Caco-2 (cell line): ENCODE data around the gene POLR3H. TPM values are rescaled to one million over a fixed set of nuclear protein-coding genes. Genes with fewer than 3 reads are reported as not detected.

ENCODE experiments used
- BruUV-seq: library from RNA; stranded (reverse); fragments of 400-500 nt; replicated peaks from 2 replicates; lab custom pipeline; 2021; lab: Mats Ljungman, UMichigan
- CTCF ChIA-PET: fragments of 300-600 bp; sonication (Branson Sonifier 250); formaldehyde crosslinking; loops from one replicate; lab custom pipeline; 2022; ENCODE audit warnings: antibody characterized with exemption; lab: Charles Lee
- POLR2A ChIA-PET: fragments of 300-600 bp; sonication (Branson Sonifier 250); formaldehyde crosslinking; loops from one replicate; lab custom pipeline; 2022; ENCODE audit warnings: antibody characterized with exemption; lab: Charles Lee
- DNase-seq, 2 experiments: peaks; one replicate each; pipeline versions ENCODE4 v3.0.0 to v3.0.0-alpha.2; 2020 to 2022
- H3K27me3 ChIP-seq: replicated peaks from 2 replicates; pipeline ENCODE4 v1.6.0; 2011; ENCODE audit warnings: low read length; ENCODE audit not compliant: control insufficient read depth, insufficient read depth
- H3K36me3 ChIP-seq: 2 replicates; pipeline ENCODE4 v1.5.1; 2011; ENCODE audit warnings: low read length; ENCODE audit not compliant: control insufficient read depth, insufficient read depth
- H3K4me1 ChIP-seq: fragments of 250-450 bp; sonication (Bioruptor Pico); 2 replicates; pipeline ENCODE4 v1.5.1; 2020; ENCODE audit warnings: mild to moderate bottlenecking
- H3K4me3 ChIP-seq: 2 replicates; pipeline ENCODE4 v1.5.1; 2011; ENCODE audit warnings: low read depth, mild to moderate bottlenecking, control low read depth, low read length
- H3K9me3 ChIP-seq: fragments of 250-450 bp; sonication (Bioruptor Pico); 2 replicates; pipeline ENCODE4 v1.5.1; 2020; ENCODE audit warnings: mild to moderate bottlenecking, moderate library complexity
- H3K27ac Mint-ChIP-seq: one replicate; pipeline ENCODE4 v1.8.0; 2022; ENCODE audit warnings: mixed read lengths; ENCODE audit not compliant: unreplicated experiment
- H3K27me3 Mint-ChIP-seq: one replicate; pipeline ENCODE4 v1.8.0; 2022; ENCODE audit warnings: mixed read lengths; ENCODE audit not compliant: insufficient read depth, unreplicated experiment
- H3K36me3 Mint-ChIP-seq: one replicate; pipeline ENCODE4 v1.8.0; 2022; ENCODE audit warnings: mild to moderate bottlenecking, mixed read lengths; ENCODE audit not compliant: insufficient read depth, unreplicated experiment
- H3K4me1 Mint-ChIP-seq: one replicate; pipeline ENCODE4 v1.8.0; 2022; ENCODE audit warnings: low read depth, mixed read lengths; ENCODE audit not compliant: unreplicated experiment
- H3K4me3 Mint-ChIP-seq: one replicate; pipeline ENCODE4 v1.8.0; 2022; ENCODE audit warnings: mild to moderate bottlenecking, moderate library complexity, mixed read lengths; ENCODE audit not compliant: unreplicated experiment
- H3K9me3 Mint-ChIP-seq: one replicate; pipeline ENCODE4 v1.8.0; 2022; ENCODE audit warnings: mixed read lengths; ENCODE audit not compliant: unreplicated experiment
- CTCF ChIP-seq, 2 experiments: fragments of 200-600 bp in 1 of 2; IDR thresholded peaks; 1 replicate in 1 of 2; 2 replicates in 1 of 2; pipeline versions ENCODE4 v1.5.1 to v1.8.0; 2011 to 2022; ENCODE audit warnings: antibody characterized with exemption in 1 of 2, control low read depth in 1 of 2, inconsistent platforms in 1 of 2, low read depth in 1 of 2, low read length in 1 of 2, mild to moderate bottlenecking in 1 of 2, moderate library complexity in 1 of 2; ENCODE audit not compliant: insufficient read depth in 1 of 2, severe bottlenecking in 1 of 2, unreplicated experiment in 1 of 2
- intact Hi-C: fragments of 100-400 bp; cut with micrococcal nuclease; formaldehyde crosslinking; loops from one replicate; pipeline ENCODE4 v1.10.0; 2022; ENCODE audit not compliant: unreplicated experiment
- total RNA-seq: library from RNA; stranded (reverse); gene quantifications from 2 replicates; pipeline ENCODE4 v1.2.3, GENCODE V29; 2022

POLR3H gene
- total RNA-seq, 1 experiment from 2014 or later, result 42.2 TPM

- no peak overlapping the region for H3K27ac Mint-ChIP-seq
- Histone ChIP-seq H3K4me1 (peaks cover 18% of the 10 kb centered on the region), H3K9me3 (no peaks in the 10 kb centered on the region), H3K36me3 (peaks cover 4% of the 10 kb centered on the region), H3K4me3 (no peak overlapping the region), H3K27me3 (no peaks in the 10 kb centered on the region)
- peaks cover 32% of the 10 kb centered on the region for H3K36me3 Mint-ChIP-seq
- no peak overlapping the region for H3K4me3 Mint-ChIP-seq
- intact Hi-C loops, result no loop called here
- H3K4me1 Mint-ChIP-seq, result peaks cover 8% of the 10 kb centered on the region
- no peaks in the 10 kb centered on the region for H3K9me3 Mint-ChIP-seq
- POLR2A ChIA-PET, result interaction anchor here (0.5 to 1.1 kb wide), 3 partner anchors 31 to 54 kb away, joined by 3 to 6 read pairs (median 4); partner anchors contain the start of genes ACO2, PHF5A and TOB2
- CTCF ChIA-PET, result interaction anchor here (1.2 to 1.3 kb wide), 2 partner anchors 32 to 35 kb away, joined by 3 read pairs; partner anchors contain the start of genes ACO2 and PHF5A
- no peaks in the 10 kb centered on the region for H3K27me3 Mint-ChIP-seq
- TF ChIP-seq CTCF (IDR thresholded peaks at IDR 0.05; ENCODE audit: insufficient read depth in 1 of 2, low read depth in 1 of 2, low read length in 1 of 2, severe bottlenecking in 1 of 2, unreplicated experiment in 1 of 2), result no peak
- BruUV-seq, result no TSS peak
- no peak for DNase-seq
Observed at GRCh38 chr22:41500303-41500702, 44.0 kb downstream of the POLR3H start.

GRCh38 chr22:41499624-41500280 is 44.5 kb downstream of the POLR3H start:
- H3K27me3 ChIP-seq, result no peaks in the 10 kb centered on the region
- Mint-ChIP-seq H3K4me1 (peaks cover 8% of the 10 kb centered on the region), H3K27ac (no peak overlapping the region), H3K9me3 (no peaks in the 10 kb centered on the region), H3K36me3 (peaks cover 32% of the 10 kb centered on the region), H3K27me3 (no peaks in the 10 kb centered on the region), H3K4me3 (no peak overlapping the region)
- no peaks in the 10 kb centered on the region for H3K9me3 ChIP-seq
- ChIA-PET POLR2A (interaction anchor here (0.5 to 1.0 kb wide), 2 partner anchors 51 to 53 kb away, joined by 3 to 6 read pairs; partner anchors contain the start of gene TOB2), CTCF (interaction anchor here (0.9 to 1.2 kb wide), 2 partner anchors 31 to 96 kb away, joined by 3 read pairs; partner anchors contain the start of genes ACO2 and PHF5A)
- H3K36me3 ChIP-seq, result peaks cover 4% of the 10 kb centered on the region
- intact Hi-C loops, result no loop called here
- no peak for DNase-seq
- no peak for TF ChIP-seq CTCF (IDR thresholded peaks at IDR 0.05; ENCODE audit: insufficient read depth in 1 of 2, low read depth in 1 of 2, low read length in 1 of 2, severe bottlenecking in 1 of 2, unreplicated experiment in 1 of 2)
- peaks cover 18% of the 10 kb centered on the region for H3K4me1 ChIP-seq
- H3K4me3 ChIP-seq, result no peak overlapping the region
- no TSS peak for BruUV-seq

GRCh38 chr22:41498303-41498835 is 45.9 kb downstream of the POLR3H start:
- Mint-ChIP-seq H3K4me1 (peaks cover 8% of the 10 kb centered on the region), H3K27me3 (no peaks in the 10 kb centered on the region), H3K36me3 (peaks cover 32% of the 10 kb centered on the region), H3K4me3 (no peak overlapping the region), H3K27ac (no peak overlapping the region), H3K9me3 (no peaks in the 10 kb centered on the region)
- CTCF ChIA-PET, result no interaction called here
- no peak for TF ChIP-seq CTCF (IDR thresholded peaks at IDR 0.05; ENCODE audit: insufficient read depth in 1 of 2, low read depth in 1 of 2, low read length in 1 of 2, severe bottlenecking in 1 of 2, unreplicated experiment in 1 of 2)
- POLR2A ChIA-PET, result interaction anchor here (0.7 kb wide), 1 partner anchor 50 kb away, joined by 4 read pairs; no protein-coding TSS in a partner anchor
- H3K27me3 ChIP-seq, result no peaks in the 10 kb centered on the region
- BruUV-seq, result no TSS peak
- peaks cover 4% of the 10 kb centered on the region for H3K36me3 ChIP-seq
- H3K4me1 ChIP-seq, result peaks cover 18% of the 10 kb centered on the region
- intact Hi-C loops, result no loop called here
- H3K9me3 ChIP-seq, result no peaks in the 10 kb centered on the region
- DNase-seq, result no peak
- no peak overlapping the region for H3K4me3 ChIP-seq
